GM19455 (cell line): Measurements from ENCODE around the gene PDLIM3.
"Not testable (repeated sequence)": the region's sequence is repeated elsewhere in the genome, so short reads cannot be mapped to it uniquely, and the experiment has no call there.

Source experiments
- ATAC-seq: cut with Tn5 transposase; IDR thresholded peaks from one replicate; pipeline ENCODE4 v1.9.1; 2021; ENCODE audit not compliant: unreplicated experiment

Gene PDLIM3

GRCh38 chr4:185554365-185555126 is 19.2 kb upstream of the PDLIM3 start:
- no peak for ATAC-seq

- no peak for ATAC-seq
These were observed 16.9 kb upstream of the PDLIM3 start for GRCh38 chr4:185552254-185552653.

- ATAC-seq: no peak
These were observed 15.6 kb upstream of the PDLIM3 start for GRCh38 chr4:185550933-185551332.

- ATAC-seq: no peak
These were observed 13.9 kb upstream of the PDLIM3 start for GRCh38 chr4:185549095-185549639.

- no peak for ATAC-seq
These were observed 13.3 kb upstream of the PDLIM3 start for GRCh38 chr4:185548587-185548986.

GRCh38 chr4:185546335-185546734 is 11.0 kb upstream of the PDLIM3 start:
- no peak for ATAC-seq

- ATAC-seq: no peak
These were observed 7.5 kb upstream of the PDLIM3 start for GRCh38 chr4:185542626-185543315.

GRCh38 chr4:185541251-185541727 is 6.0 kb upstream of the PDLIM3 start:
- ATAC-seq: no peak

GRCh38 chr4:185540487-185541120 is 5.3 kb upstream of the PDLIM3 start:
- no peak for ATAC-seq

- no peak for ATAC-seq
These were observed 4.7 kb upstream of the PDLIM3 start for GRCh38 chr4:185540040-185540439.

- ATAC-seq: no peak
These were observed 3.5 kb upstream of the PDLIM3 start for GRCh38 chr4:185538806-185539205.

GRCh38 chr4:185536411-185536709 is 1.1 kb upstream of the PDLIM3 start:
- no peak for ATAC-seq

- no peak for ATAC-seq
These were observed 504 bp upstream of the PDLIM3 start for GRCh38 chr4:185535612-185536410.

- no peak for ATAC-seq
These were observed 819 bp downstream of the PDLIM3 start for GRCh38 chr4:185534511-185534865.

- ATAC-seq: no peak
These were observed 2.4 kb downstream of the PDLIM3 start for GRCh38 chr4:185532795-185533324.

- no peak for ATAC-seq
These were observed 3.0 kb downstream of the PDLIM3 start for GRCh38 chr4:185532293-185532692.

GRCh38 chr4:185531654-185532053 is 3.7 kb downstream of the PDLIM3 start:
- ATAC-seq: not testable (repeated sequence)

GRCh38 chr4:185529413-185529812 is 5.9 kb downstream of the PDLIM3 start:
- ATAC-seq: no peak

- ATAC-seq: no peak
These were observed 10.1 kb downstream of the PDLIM3 start for GRCh38 chr4:185524888-185525863.

- ATAC-seq: no peak
These were observed 11.4 kb downstream of the PDLIM3 start for GRCh38 chr4:185523862-185524261.
